ENCODE results near the gene CHGA. TPM values are rescaled to one million over a fixed set of nuclear protein-coding genes. Genes with fewer than 3 reads are reported as not detected.

The CHGA gene
- total and polyA plus RNA-seq, 2 of the 13 experiments (the other 11 are each of a cell fraction or from before 2014, with no cell fraction given), result not detected

DNA sequence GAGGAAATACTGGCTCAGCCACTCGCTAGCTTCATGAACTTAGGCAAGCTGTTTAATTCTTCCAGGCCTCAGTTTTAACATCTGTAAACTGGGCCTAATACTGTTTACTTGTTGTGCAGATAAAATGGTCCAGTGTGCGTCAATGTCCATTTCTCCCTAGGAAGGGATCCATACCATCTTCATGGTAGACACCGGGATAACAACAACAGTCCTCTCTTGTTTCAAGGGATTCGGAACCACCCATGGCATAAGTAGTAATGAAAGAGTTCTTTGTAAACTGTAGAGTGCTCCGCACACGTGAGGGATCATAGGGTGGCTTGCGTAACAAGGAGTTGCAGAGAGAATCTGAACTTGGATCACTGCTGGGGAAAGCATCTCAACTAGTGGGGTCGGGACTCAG, 17.3 kb upstream of the CHGA start (continued):
- TF ChIP-seq, protein P1, sequence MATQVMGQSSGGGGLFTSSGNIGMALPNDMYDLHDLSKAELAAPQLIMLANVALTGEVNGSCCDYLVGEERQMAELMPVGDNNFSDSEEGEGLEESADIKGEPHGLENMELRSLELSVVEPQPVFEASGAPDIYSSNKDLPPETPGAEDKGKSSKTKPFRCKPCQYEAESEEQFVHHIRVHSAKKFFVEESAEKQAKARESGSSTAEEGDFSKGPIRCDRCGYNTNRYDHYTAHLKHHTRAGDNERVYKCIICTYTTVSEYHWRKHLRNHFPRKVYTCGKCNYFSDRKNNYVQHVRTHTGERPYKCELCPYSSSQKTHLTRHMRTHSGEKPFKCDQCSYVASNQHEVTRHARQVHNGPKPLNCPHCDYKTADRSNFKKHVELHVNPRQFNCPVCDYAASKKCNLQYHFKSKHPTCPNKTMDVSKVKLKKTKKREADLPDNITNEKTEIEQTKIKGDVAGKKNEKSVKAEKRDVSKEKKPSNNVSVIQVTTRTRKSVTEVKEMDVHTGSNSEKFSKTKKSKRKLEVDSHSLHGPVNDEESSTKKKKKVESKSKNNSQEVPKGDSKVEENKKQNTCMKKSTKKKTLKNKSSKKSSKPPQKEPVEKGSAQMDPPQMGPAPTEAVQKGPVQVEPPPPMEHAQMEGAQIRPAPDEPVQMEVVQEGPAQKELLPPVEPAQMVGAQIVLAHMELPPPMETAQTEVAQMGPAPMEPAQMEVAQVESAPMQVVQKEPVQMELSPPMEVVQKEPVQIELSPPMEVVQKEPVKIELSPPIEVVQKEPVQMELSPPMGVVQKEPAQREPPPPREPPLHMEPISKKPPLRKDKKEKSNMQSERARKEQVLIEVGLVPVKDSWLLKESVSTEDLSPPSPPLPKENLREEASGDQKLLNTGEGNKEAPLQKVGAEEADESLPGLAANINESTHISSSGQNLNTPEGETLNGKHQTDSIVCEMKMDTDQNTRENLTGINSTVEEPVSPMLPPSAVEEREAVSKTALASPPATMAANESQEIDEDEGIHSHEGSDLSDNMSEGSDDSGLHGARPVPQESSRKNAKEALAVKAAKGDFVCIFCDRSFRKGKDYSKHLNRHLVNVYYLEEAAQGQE (IDR thresholded peaks at IDR 0.05; ENCODE audit: borderline replicate concordance in 1 of 2, low read depth in 1 of 2, low read length in 2 of 2), result 0 out of 4 replicates have a peak, but pooled peaks of 1 of the 2 experiments have one; percentile 9
- TF ChIP-seq, protein P2, sequence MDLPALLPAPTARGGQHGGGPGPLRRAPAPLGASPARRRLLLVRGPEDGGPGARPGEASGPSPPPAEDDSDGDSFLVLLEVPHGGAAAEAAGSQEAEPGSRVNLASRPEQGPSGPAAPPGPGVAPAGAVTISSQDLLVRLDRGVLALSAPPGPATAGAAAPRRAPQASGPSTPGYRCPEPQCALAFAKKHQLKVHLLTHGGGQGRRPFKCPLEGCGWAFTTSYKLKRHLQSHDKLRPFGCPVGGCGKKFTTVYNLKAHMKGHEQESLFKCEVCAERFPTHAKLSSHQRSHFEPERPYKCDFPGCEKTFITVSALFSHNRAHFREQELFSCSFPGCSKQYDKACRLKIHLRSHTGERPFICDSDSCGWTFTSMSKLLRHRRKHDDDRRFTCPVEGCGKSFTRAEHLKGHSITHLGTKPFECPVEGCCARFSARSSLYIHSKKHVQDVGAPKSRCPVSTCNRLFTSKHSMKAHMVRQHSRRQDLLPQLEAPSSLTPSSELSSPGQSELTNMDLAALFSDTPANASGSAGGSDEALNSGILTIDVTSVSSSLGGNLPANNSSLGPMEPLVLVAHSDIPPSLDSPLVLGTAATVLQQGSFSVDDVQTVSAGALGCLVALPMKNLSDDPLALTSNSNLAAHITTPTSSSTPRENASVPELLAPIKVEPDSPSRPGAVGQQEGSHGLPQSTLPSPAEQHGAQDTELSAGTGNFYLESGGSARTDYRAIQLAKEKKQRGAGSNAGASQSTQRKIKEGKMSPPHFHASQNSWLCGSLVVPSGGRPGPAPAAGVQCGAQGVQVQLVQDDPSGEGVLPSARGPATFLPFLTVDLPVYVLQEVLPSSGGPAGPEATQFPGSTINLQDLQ (CRISPR knock-in tag; IDR thresholded peaks at IDR 0.05), result 0 out of 2 replicates have a peak, but pooled peaks have one; percentile 25
- TF ChIP-seq POGZ (CRISPR knock-in tag; IDR thresholded peaks at IDR 0.05) (peak; percentile 41; the same call in 1 of the 2 replicates), ZMYM4 (CRISPR knock-in tag; IDR thresholded peaks at IDR 0.05) (peak; percentile 57)

DNA sequence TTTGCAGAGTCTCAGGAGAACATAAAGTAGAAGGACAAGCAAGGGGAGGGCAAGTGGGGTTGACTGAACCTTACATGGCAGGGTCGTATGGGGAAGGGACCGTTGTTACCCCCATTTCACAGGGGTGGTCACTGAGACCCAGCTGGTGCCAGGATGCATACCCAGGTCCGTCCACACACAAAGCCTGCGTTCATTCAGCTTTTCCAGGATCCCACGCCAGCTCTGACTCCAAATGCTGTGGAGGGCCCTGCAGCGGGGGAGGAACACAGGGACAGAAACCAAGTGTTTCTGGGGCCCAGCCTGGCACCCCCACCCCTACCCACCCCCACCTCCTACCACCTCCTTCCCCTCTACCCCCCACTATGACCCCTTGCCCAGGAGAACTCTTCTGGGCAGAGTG, 16.5 kb upstream of the CHGA start:
- peak overlapping the region; percentile 35 for H3K27ac ChIP-seq (ENCODE audit: extremely low read length, insufficient read depth, low read length)
- H3K4me1 ChIP-seq (ENCODE audit: insufficient read depth, low read length), result peaks cover 46% of the 10 kb centered on the region
- peak; percentile 33 for ATAC-seq
- H3K79me2 ChIP-seq (ENCODE audit: insufficient read depth, low read length), result no peaks in the 10 kb centered on the region
- no peaks in the 10 kb centered on the region for H4K20me1 ChIP-seq (ENCODE audit: insufficient read depth, low read length)
- 0% methylated on average over 2 of the region's 6 CpGs for WGBS (ENCODE audit: low lambda C conversion rate)
- no peak overlapping the region for H2AFZ ChIP-seq (ENCODE audit: low read length)
- intact Hi-C loops (cut with micrococcal nuclease; ENCODE audit: unreplicated experiment), result no loop called here
- DNase-seq (ENCODE audit: low spot score), result no peak
- CTCF ChIA-PET (ENCODE audit: low intra/inter-chr PET ratio, low total read pairs), result no interaction called here
- H3K9me3 ChIP-seq (ENCODE audit: low read length), result no peaks in the 10 kb centered on the region
- no peak for FAIRE-seq
- no TSS peak for BruUV-seq (replicated peaks)
- peaks cover 0 to 16% of the 10 kb centered on the region in 2 experiments; a peak in 3 of 5 replicates for H3K27me3 ChIP-seq (ENCODE audit: control insufficient read depth in 1 of 2, insufficient read depth in 2 of 2, low read length in 2 of 2)
- no peaks in the 10 kb centered on the region for H3K36me3 ChIP-seq (replicated peaks in 1 of 2; ENCODE audit: control insufficient read depth in 1 of 2, insufficient read depth in 2 of 2, low read length in 2 of 2)
- in situ Hi-C loops (cut with HindIII; ENCODE audit: extremely low pct_ligation_motif_present, low pct_unique_long_range_greater_than_20kb), result no loop called here
- H3K4me2 ChIP-seq (ENCODE audit: low read depth, low read length), result peak overlapping the region; percentile 60
- POLR2A ChIA-PET, result no interaction called here
- 0 out of 6 replicates have a peak overlapping the region, but pooled peaks of 1 of the 3 experiments have one; percentile 16 for H3K4me3 ChIP-seq (replicated peaks in 1 of 3; ENCODE audit: insufficient read depth in 1 of 3, low read depth in 2 of 3, low read length in 3 of 3)
- no peak overlapping the region for H3K9ac ChIP-seq (ENCODE audit: insufficient read depth, low read depth, low read length)
- TF ChIP-seq, protein P3, sequence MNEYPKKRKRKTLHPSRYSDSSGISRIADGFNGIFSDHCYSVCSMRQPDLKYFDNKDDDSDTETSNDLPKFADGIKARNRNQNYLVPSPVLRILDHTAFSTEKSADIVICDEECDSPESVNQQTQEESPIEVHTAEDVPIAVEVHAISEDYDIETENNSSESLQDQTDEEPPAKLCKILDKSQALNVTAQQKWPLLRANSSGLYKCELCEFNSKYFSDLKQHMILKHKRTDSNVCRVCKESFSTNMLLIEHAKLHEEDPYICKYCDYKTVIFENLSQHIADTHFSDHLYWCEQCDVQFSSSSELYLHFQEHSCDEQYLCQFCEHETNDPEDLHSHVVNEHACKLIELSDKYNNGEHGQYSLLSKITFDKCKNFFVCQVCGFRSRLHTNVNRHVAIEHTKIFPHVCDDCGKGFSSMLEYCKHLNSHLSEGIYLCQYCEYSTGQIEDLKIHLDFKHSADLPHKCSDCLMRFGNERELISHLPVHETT (CRISPR knock-in tag; conservative IDR thresholded peaks at IDR 0.05), result no peak
- TF ChIP-seq ZNF629 (CRISPR knock-in tag; conservative IDR thresholded peaks at IDR 0.05) (peak; percentile 74), ZNF124 (CRISPR knock-in tag; IDR thresholded peaks at IDR 0.05) (no peak), ZNF563 (CRISPR knock-in tag; IDR thresholded peaks at IDR 0.05) (no peak), SP4 (CRISPR knock-in tag; IDR thresholded peaks at IDR 0.05) (no peak)
- TF ChIP-seq, protein P4, sequence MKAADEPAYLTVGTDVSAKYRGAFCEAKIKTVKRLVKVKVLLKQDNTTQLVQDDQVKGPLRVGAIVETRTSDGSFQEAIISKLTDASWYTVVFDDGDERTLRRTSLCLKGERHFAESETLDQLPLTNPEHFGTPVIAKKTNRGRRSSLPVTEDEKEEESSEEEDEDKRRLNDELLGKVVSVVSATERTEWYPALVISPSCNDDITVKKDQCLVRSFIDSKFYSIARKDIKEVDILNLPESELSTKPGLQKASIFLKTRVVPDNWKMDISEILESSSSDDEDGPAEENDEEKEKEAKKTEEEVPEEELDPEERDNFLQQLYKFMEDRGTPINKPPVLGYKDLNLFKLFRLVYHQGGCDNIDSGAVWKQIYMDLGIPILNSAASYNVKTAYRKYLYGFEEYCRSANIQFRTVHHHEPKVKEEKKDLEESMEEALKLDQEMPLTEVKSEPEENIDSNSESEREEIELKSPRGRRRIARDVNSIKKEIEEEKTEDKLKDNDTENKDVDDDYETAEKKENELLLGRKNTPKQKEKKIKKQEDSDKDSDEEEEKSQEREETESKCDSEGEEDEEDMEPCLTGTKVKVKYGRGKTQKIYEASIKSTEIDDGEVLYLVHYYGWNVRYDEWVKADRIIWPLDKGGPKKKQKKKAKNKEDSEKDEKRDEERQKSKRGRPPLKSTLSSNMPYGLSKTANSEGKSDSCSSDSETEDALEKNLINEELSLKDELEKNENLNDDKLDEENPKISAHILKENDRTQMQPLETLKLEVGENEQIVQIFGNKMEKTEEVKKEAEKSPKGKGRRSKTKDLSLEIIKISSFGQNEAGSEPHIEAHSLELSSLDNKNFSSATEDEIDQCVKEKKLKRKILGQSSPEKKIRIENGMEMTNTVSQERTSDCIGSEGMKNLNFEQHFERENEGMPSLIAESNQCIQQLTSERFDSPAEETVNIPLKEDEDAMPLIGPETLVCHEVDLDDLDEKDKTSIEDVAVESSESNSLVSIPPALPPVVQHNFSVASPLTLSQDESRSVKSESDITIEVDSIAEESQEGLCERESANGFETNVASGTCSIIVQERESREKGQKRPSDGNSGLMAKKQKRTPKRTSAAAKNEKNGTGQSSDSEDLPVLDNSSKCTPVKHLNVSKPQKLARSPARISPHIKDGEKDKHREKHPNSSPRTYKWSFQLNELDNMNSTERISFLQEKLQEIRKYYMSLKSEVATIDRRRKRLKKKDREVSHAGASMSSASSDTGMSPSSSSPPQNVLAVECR (CRISPR knock-in tag; IDR thresholded peaks at IDR 0.05; ENCODE audit: borderline replicate concordance), result 0 out of 2 replicates have a peak, but pooled peaks have one; percentile 10
